SU-DHL-6 (cell line): ENCODE data around the gene SFT2D3.

Experiments used
- H2AFZ ChIP-seq: fragments of 200-600 bp; sonication (generic); 2 replicates; pipeline ENCODE4 v1.6.1; 2014; ENCODE audit warnings: low read depth, mild to moderate bottlenecking, moderate library complexity, mixed read lengths, antibody characterized with exemption, low read length; ENCODE audit not compliant: severe bottlenecking
- H3F3A ChIP-seq: fragments of 200-600 bp; shearing (Covaris generic); 2 replicates; pipeline ENCODE4 v1.6.0; 2016; ENCODE audit warnings: antibody characterized with exemption, mild to moderate bottlenecking; ENCODE audit not compliant: insufficient read depth
- H3K27ac ChIP-seq: fragments of 200-600 bp; sonication (generic); 2 replicates; pipeline ENCODE4 v1.5.1; 2016; ENCODE audit warnings: low read depth, mild to moderate bottlenecking, low read length, moderate library complexity, mixed read lengths
- H3K27me3 ChIP-seq: fragments of 200-600 bp; sonication (generic), shearing (Covaris generic); 2 replicates; pipeline ENCODE4 v1.6.0; 2014; ENCODE audit warnings: mild to moderate bottlenecking, low read length
- H3K36me3 ChIP-seq: fragments of 200-600 bp; sonication (generic); 2 replicates; pipeline ENCODE4 v1.6.1; 2014; ENCODE audit warnings: mild to moderate bottlenecking, low read length, mixed read lengths
- H3K4me2 ChIP-seq: fragments of 300-600, 200-600 bp; shearing (Covaris generic), sonication (generic); 2 replicates; pipeline ENCODE4 v1.6.0; 2014; ENCODE audit warnings: low read length, low read depth, mild to moderate bottlenecking; ENCODE audit not compliant: poor library complexity, severe bottlenecking
- H3K4me3 ChIP-seq: fragments of 200-600 bp; sonication (generic); 2 replicates; pipeline ENCODE4 v1.5.1; 2014; ENCODE audit warnings: antibody characterized with exemption, low read length, mild to moderate bottlenecking, mixed read lengths; ENCODE audit not compliant: insufficient read depth, poor library complexity, severe bottlenecking
- H3K79me2 ChIP-seq: fragments of 200-600 bp; sonication (generic); 2 replicates; pipeline ENCODE4 v1.6.1; 2014; ENCODE audit warnings: mild to moderate bottlenecking, low read length, moderate library complexity; ENCODE audit not compliant: insufficient read depth
- H3K9ac ChIP-seq: fragments of 200-600 bp; sonication (generic); 2 replicates; pipeline ENCODE4 v1.7.0; 2014; ENCODE audit warnings: mild to moderate bottlenecking, low read length
- H3K9me2 ChIP-seq: fragments of 200-600 bp; sonication (generic); replicated peaks from 2 replicates; pipeline ENCODE4 v1.6.1; 2014; ENCODE audit warnings: low read length; ENCODE audit not compliant: insufficient read depth
- H3K9me3 ChIP-seq: fragments of 200-600 bp; sonication (generic); 2 replicates; pipeline ENCODE4 v1.6.1; 2014; ENCODE audit warnings: low read length, mixed read lengths; ENCODE audit not compliant: insufficient read depth
- H4K20me1 ChIP-seq: fragments of 200-600 bp; sonication (generic); 2 replicates; pipeline ENCODE4 v1.6.1; 2014; ENCODE audit warnings: low read depth, mild to moderate bottlenecking, antibody characterized with exemption, low read length, moderate library complexity, mixed read lengths
- EZH2phosphoT487 ChIP-seq: fragments of 200-600 bp; sonication (generic), shearing (Covaris generic); conservative IDR thresholded peaks from 2 replicates; pipeline ENCODE4 v1.6.1; 2018; ENCODE audit warnings: mild to moderate bottlenecking, antibody characterized with exemption, low read length, moderate library complexity, mixed read lengths
- TF ChIP-seq, protein P1 (sequence below): fragments of 200-600 bp; sonication (generic); IDR thresholded peaks from one replicate; pipeline ENCODE4 v1.5.1; 2017; ENCODE audit warnings: antibody characterized with exemption, mild to moderate bottlenecking, low read length, moderate library complexity; ENCODE audit not compliant: insufficient read depth, poor library complexity, severe bottlenecking

The SFT2D3 gene

DNA sequence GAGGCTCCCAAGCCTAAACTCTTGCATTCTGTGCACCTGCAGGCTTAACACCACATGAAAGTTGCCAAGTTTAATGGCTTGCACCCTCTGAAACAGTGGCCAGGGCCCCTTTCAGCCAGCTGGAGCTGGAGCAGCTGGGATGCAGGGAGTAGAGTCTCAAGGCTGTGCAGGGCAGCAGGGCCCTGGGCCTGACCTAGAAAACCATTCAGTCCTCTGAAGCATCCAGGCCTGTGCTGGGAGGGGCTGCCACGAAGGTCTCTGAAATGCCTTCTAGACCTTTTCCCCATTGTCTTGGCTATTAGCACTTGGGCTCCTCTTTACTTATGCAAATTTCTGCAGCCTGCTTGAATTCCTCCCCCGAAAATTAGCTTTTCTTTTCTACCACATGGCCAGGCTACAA lies 10.6 kb upstream of the SFT2D3 start:
- Histone ChIP-seq H3K79me2 (no peaks in the 10 kb centered on the region), H3K9ac (no peak overlapping the region), H2AFZ (no peak overlapping the region), H3K36me3 (no peaks in the 10 kb centered on the region), H3K4me3 (no peak overlapping the region), H3K4me2 (no peak overlapping the region), H3K27me3 (no peaks in the 10 kb centered on the region), H3K9me2 (no peaks in the 10 kb centered on the region), H3F3A (no peaks in the 10 kb centered on the region), H4K20me1 (no peaks in the 10 kb centered on the region), H3K9me3 (peaks cover 16% of the 10 kb centered on the region; the same call in 1 of the 2 replicates), H3K27ac (no peak overlapping the region)
- TF ChIP-seq, protein P1, sequence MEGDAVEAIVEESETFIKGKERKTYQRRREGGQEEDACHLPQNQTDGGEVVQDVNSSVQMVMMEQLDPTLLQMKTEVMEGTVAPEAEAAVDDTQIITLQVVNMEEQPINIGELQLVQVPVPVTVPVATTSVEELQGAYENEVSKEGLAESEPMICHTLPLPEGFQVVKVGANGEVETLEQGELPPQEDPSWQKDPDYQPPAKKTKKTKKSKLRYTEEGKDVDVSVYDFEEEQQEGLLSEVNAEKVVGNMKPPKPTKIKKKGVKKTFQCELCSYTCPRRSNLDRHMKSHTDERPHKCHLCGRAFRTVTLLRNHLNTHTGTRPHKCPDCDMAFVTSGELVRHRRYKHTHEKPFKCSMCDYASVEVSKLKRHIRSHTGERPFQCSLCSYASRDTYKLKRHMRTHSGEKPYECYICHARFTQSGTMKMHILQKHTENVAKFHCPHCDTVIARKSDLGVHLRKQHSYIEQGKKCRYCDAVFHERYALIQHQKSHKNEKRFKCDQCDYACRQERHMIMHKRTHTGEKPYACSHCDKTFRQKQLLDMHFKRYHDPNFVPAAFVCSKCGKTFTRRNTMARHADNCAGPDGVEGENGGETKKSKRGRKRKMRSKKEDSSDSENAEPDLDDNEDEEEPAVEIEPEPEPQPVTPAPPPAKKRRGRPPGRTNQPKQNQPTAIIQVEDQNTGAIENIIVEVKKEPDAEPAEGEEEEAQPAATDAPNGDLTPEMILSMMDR = no peak
- no peak for TF ChIP-seq EZH2phosphoT487

GRCh38 chr2:127694986-127695385 lies 6.3 kb upstream of the SFT2D3 start:
- H3K9ac ChIP-seq = no peak overlapping the region
- no peak overlapping the region for H3K27ac ChIP-seq
- H3K9me2 ChIP-seq = no peaks in the 10 kb centered on the region
- H3K79me2 ChIP-seq = no peaks in the 10 kb centered on the region
- H3K4me3 ChIP-seq = no peak overlapping the region
- no peak overlapping the region for H2AFZ ChIP-seq
- no peaks in the 10 kb centered on the region for H4K20me1 ChIP-seq
- peaks cover 6% of the 10 kb centered on the region; the same call in 1 of the 2 replicates for H3F3A ChIP-seq
- no peaks in the 10 kb centered on the region for H3K36me3 ChIP-seq
- no peaks in the 10 kb centered on the region for H3K27me3 ChIP-seq
- H3K9me3 ChIP-seq = peaks cover 12% of the 10 kb centered on the region; the same call in 1 of the 2 replicates
- TF ChIP-seq, protein P1 = no peak
- TF ChIP-seq EZH2phosphoT487 = no peak
- peak overlapping the region; percentile 51 for H3K4me2 ChIP-seq

GRCh38 chr2:127695491-127696472 lies 5.5 kb upstream of the SFT2D3 start:
- Histone ChIP-seq H3F3A (peaks cover 13% of the 10 kb centered on the region), H3K79me2 (no peaks in the 10 kb centered on the region), H3K27ac (no peak overlapping the region), H2AFZ (peak overlapping the region; percentile 64), H3K4me3 (peak overlapping the region; percentile 34), H4K20me1 (no peaks in the 10 kb centered on the region), H3K36me3 (no peaks in the 10 kb centered on the region), H3K9ac (peak overlapping the region; percentile 29), H3K9me2 (no peaks in the 10 kb centered on the region), H3K4me2 (peak overlapping the region; percentile 51), H3K27me3 (no peaks in the 10 kb centered on the region), H3K9me3 (peaks cover 5% of the 10 kb centered on the region; the same call in 1 of the 2 replicates)
- TF ChIP-seq EZH2phosphoT487 = no peak
- TF ChIP-seq, protein P1 = peak; percentile 59
